COLO668 (cell line): Measurements from ENCODE around the gene TARM1.
"Not testable (repeated sequence)": the region's sequence is repeated elsewhere in the genome, so short reads cannot be mapped to it uniquely, and the experiment has no call there.

Experiments
- DNase-seq: peaks from one replicate; lab custom pipeline; 2025; ENCODE audit not compliant: unreplicated experiment; lab: John Stamatoyannopoulos, UW

TARM1 gene

DNA sequence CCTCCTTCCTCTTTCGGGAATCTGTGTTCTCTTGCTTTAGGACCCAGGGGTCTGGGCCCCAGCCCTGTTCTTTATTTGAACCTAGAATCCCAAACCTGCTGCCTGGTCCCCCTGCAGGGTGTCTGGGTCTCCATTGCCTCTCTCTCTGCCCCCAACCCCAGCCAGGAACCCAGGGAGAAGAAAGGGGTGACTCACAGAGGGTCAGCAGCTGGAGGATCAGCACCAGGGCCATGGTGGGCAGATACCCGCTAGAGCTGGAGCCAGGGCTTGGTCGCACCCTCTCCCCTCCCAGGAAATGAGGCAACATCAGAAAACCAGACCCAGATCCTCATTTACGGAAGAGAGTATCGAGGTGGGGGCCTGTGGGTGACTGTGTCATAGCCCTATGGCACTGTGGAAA lies 19.4 kb upstream of the TARM1 start, which contains the start of gene OSCAR:
Gene OSCAR, minus strand, starts transcription at position 243 of the 400 bp plus-strand sequence. Its CDS starts 11 bp downstream, at position 232.
- no peak for DNase-seq

DNA sequence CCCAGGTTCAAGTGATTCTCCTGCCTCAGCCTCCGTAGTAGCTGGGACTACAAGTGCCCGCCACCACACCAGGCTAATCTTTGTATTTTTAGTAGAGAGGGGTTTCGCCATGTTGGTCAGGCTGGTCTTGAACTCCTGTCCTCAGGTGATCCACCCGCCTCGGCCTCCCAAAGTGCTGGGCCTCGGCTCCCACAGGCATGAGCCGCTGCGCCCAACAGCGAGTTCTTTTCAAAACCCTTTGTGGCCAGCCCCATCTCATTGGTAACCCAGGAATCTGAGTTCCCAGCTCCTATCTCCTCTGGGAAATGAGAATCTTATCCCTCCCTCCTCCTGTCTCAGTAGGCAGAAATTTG lies 18.7 kb upstream of the TARM1 start:
- DNase-seq, result not testable (repeated sequence)

DNA sequence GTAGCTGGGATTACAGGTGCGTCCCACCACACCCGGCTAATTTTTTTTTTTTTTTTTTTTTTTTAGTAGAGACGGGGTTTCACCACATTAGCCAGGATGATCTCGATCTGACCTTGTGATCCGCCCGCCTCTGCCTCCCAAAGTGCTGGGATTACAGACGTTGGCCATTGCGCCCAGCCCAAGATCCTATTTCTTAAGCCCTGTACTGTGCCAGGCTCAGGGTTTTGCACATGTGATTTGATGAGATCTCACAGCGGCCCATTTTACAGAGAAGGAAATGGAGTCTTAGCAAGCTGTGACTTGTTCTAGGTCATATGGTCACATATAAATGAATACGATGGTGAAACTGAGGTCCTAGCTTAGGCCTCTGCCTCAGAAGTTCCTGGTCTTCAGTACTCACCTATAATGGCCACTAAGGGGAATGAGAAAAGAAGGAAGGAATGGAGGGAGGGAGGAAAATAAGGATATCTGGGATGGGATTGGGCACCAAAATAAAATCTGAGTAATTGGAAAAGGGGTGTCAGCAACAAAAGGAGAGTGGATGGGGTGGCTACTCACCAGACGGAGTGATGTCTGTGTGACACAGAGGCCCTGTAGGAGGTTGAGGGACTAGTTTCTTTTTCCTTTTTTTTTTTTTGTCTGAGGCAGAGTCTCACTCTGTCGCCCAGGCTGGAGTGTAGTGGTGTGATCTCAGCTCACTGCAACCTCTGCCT lies 18.2 kb upstream of the TARM1 start:
- DNase-seq, result no peak

DNA sequence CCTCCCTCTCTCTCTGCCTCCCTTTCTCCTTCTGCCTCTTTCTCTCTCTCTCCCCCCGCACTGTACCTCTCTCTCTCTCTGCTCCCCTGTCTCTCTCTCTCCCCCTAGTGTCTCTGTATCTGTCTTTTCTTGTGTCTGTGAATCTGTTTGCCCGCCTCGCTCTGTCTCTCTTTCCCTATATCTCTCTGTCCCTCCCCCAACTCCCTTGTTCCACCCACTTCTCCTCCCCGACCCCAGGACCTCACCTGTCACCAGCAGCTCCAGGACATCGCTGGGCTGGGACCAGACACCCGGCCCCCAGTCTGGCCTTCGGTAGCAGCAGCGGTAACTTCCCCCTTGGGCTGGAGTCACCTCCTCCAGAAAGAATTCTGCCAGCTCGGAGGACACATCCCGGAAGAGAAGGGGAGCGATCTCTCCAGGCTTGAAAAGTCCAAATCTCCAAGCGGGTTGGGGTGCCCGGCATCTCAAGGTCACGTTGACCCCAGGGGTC lies 15.5 kb upstream of the TARM1 start:
- no peak for DNase-seq

DNA sequence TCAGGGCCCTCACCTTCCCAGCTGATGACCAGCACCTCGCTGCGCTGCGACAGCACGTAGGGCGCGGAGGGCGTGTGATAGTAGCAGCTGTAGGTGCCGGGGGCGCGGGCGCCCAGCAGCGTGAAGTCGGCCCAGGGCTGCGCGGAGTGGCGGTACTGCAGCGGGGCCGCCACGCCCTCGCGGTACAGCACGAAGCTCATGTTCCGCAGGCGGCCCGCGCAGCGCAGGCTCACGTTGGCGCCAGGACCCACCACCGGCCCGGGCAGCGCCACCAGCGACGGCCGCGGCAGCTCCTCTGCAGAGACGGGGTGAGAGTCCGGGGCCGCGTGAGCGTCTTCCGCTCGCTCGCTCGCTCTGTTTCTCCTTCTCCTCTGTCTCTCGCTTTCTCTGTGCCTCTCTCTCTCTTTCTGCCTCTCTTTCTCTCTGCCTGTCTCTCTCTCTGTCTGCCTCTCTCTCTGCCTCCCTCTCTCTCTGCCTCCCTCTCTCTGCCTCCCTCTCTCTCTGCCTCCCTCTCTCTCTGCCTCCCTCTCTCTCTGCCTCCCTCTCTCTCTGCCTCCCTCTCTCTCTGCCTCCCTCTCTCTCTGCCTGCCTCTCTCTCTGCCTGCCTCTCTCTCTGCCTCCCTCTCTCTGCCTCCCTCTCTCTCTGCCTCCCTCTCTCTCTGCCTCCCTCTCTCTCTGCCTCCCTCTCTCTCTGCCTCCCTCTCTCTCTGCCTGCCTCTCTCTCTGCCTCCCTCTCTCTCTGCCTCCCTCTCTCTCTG lies 14.9 kb upstream of the TARM1 start:
- peak; percentile 45 for DNase-seq

DNA sequence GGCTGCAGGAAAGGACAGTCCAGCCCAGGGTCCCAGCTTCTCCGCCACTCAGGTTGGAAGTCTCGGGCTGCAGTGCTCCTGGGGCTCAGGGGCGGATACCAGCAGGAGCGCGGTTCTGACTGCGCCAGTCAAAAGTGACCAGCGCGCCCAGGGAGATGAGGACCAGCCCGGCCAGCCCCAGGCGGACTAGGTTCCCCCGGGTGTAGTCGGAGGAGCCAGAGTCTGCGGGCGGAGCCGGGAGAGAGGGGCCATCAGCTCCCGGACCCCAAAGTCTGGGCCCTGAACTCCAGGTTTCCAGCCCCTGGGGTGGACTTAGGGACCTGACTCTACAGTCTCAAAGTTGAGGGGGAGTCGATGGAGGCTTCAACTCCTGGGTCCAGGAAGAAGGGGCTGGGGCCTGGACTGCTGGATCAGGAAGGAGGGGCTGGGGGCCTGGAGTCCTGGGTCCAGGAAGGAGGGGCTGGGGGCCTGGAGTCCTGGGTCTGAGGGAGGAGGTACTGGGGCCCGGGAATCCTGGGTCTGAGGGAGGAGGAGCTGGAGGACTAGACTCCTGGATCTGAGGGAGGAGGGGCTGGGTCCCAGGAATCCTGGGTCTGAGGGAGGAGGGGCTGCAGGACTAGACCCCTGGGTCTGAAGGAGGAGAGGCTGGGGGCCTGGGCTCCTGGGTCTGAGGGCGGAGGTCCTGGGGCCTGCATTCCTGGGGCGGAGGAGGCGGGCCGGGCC lies 14.1 kb upstream of the TARM1 start:
- no peak for DNase-seq

DNA sequence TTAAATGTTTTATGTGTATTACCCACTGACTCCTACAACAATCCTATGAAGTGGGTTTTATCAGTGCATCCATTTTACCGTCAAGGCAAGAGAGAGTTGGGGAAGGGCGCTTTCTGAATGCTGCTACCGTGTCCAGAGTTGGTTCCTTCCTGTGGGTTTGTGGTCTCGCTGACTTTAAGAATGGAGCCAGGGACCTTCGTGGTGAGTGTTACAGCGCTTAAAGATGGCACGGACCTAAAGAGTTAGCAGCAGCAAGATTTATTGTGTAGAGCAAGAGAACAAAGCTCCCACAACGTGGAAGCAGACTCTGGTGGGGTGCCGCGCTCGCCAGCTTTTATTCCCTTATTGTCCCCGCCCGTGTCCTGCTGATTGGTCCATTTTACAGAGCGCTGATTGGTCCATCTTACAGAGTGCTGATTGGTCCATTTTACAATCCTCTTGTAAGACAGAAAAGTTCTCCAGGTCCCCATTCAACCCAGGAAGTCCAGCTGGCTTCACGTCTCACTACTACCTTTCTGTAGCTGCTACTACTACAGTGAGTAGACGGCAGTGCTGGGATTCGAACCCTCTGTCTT lies 13.3 kb upstream of the TARM1 start:
- no peak for DNase-seq

DNA sequence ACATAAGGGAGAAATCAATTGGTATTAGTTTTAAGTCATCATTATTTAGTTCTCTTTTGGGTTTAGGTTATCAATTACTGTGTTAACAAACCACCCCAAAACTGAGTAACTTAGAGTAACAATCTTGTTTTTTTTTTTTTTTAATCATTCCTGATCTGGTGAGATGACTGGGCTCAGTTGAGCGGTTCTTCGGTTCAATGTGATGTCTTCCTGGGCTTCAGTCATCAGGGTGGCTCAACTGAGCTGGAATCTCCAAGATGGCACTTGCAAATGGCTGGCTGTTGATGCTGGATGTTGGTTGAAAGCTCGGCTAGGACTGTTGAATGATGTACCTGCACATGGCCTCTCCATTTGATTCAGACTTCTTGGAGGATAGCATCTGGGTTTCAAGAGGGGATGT lies 3.2 kb upstream of the TARM1 start:
- no peak for DNase-seq

DNA sequence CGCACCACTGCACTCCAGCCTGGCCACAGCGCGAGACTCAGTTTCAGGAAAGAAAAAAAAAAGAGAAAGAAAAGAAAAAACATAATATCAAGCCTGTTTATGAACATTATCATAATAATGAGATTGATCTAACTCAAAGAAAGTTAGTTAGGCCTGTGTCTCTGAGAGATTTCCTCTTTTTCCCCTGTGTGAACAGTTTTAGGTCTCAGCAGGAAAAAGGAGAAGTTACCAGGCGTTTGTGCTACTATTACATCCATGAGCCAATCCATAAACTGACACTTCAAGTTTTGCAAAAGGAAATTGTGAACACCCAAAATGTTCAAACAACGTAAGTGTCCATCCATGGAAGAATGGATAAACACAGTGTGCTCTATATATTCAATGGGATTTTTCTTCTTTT lies 3.8 kb downstream of the TARM1 start:
- no peak for DNase-seq

DNA sequence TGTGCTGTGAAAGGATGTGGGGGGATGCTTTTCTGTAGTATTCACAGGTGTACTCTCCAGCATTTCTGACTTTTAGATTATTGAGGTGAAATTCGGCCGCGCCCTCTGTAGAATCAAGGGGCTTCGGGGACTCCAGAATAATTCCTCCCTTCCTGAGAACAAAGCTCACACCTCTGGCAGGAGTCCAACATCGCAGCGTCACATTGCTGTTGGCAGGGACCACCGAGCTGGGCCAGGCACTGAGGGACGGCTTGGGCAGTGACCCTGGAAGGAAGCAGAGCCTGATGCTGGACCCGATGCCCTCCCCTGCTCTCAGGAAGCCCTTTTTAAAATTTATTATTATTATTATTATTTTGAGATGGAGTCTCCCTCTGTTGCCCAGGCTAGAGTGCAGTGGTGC lies 6.3 kb downstream of the TARM1 start:
- DNase-seq, result no peak

DNA sequence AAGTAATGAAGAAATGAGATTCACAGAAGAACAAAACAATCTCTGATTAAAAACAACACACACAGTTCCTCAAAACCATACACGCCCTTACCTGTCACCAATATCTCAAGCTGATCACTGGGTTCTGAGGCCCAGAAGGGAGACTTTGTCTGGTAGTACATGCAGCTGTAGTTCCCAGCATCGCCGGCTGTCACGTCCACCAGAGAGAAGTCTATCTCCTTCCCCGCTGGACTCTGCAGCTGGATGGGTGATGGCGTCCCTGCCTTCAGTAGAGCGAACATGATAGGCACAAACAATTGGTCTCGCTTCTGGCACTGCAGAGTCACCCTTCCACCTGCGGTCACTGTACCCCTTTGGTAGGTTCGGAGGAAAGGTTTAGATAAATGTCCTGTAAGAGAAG lies 7.3 kb downstream of the TARM1 start:
- DNase-seq, result no peak

DNA sequence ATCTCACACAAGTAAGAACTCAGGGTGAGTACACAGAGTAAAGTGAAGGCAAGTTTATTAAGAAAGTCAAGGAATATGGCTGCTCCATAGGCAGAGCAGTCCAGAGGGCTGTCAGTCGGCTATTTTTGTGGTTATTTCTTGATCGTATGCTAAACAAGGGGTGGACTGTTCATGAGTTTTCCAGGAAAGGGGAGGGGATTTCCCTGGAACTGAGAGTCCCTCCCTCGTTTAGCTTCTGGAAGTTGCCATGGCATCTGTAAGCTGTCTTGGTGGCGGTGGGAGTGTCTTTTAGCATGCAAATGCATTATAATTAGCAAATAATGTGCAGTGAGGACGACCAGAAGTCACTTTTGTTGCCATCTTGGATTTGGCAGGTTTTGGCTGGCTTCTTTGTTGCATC lies 11.7 kb downstream of the TARM1 start:
- no peak for DNase-seq

DNA sequence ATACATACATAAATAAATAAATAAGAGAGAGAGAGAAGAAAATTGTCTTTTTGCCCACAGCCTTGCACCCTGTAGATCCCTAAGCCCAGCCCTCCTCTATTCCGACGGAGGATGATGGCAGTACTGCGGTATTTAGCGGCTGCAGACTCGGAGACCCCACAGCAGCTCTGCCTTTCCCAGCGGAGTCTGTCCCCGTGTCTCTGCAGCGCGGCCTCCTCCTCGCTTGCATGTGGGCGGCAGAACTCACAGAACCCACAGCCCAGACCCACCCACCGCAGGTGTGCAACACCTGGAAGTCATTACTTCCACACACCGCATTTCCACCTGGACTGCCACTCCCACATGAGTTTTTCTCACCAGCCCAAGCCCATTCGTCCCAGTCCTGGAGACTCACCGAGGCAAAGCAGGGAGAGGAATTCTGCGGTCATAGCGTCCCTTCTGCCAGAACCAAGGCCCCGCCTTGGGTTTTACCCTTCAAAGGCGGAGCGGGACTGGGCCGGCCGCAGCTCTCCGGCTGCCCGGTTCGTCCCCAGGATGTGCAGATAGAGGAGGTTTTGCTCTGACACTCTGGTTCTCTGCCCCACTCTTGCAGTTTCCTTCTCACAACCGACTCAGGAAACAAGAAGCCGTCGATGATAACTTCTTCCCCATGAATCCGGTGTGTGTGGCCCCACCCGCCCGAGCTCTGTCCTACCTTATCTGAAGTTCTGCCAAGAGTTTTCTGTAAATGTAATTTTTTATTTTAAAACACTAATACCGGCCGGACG lies 17.6 kb downstream of the TARM1 start, which contains the start of gene VSTM1:
Gene VSTM1, minus strand, starts transcription at position 548 of the 767 bp plus-strand sequence. Its CDS starts 120 bp downstream, at position 428.
- DNase-seq, result no peak

DNA sequence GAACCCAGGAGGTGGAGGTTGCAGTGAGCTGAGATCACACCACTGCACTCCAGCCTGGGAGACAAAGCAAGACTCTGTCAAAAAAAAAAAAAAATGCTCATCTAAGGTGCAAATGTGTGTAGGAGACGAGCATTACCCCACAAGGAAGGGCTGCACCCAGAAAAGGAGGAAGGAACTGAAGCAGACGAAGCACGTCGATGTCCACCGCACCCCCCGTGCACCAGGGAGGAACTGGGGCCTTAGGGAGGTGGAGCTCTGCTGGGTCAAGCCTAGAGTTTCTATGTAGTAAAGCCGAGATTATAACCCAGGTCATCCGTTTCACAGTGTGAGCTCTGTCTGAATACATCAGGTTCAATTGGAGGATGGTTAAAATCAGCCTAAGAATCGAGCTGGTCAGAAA lies 18.5 kb downstream of the TARM1 start:
- no peak for DNase-seq

DNA sequence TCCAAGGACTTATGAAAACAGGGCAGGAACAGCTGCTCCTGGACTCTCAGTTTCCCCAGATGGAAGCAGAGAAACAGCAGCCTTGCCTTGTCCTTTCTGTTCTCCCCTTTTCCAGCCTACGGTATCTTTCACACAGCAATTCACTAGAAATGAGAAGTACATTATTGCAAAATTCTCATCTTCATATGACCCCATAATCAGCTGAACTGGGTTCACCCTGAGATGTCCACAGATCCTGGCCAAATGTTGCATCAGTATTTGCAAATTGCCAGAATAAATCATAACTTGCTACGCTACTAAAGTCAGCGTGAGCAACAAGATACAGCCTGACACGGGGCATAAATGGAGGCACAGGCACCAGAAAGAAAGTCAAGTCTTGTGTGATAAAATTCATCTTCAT lies 33.5 kb downstream of the TARM1 start:
- DNase-seq, result no peak

DNA sequence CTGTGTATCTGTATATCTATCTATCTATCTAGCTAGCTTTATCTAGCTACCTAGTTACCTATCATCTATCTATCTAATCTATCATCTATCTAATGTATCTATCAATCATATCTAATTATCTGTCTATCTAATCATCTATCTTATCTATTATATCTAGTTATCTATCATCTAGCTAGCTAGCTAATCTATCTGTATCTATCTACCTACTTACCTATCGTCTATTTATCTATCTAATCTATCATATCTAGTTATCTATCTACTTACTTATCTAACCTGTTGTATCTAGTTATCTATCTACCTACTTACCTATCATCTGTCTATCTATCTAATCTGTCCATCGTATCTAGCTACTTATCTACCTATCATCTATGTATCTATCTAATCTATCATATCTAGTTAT lies 35.4 kb downstream of the TARM1 start:
- DNase-seq, result no peak

DNA sequence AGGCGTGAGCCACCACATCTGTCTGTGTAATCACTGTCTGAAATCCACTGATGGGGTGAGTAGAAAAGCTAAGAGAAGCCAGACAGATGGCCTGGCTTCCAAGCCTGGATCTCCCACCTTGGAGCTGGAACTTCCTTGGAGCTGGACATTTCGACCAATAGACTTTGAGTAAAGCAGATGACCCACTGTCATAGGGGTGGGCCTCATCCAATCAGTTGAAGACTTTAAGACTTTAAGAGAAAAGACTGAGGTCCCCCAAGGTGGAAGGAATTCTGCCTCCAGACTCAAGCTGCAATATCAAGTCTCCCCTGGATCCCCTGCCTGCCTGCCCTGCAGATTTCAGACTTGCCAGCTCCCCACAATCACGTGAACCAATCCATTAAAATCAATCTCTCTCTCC lies 38.2 kb downstream of the TARM1 start:
- no peak for DNase-seq

DNA sequence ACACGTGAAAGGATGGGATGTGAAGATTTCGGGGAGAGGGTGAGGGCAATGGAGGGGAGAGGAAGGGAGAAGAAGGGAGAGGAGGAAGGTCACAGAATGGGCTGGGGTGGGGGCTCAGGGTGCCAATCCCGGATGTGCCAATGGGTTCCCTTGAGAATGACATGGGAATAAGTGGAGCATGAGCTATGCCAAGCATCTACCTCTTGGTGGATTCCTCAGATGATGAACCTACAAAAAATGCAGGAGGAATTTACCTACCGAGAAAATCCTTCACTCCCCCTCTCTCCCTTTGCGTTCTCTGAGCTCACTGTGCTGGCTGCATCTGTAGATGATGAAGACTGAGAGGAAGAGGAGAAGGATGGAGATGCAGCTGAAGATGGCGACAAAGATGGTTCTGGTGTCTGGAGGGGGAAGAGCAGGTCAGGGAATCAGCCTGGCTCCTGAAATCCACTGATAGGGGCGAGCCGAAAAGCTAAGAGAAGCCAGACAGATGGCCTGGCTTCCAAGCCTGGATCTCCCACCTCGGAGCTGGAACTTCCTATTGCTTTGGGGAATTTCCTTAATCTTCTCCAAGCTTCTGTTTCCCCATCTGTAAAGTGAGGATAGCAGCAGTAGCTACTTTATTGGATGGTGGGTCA lies 39.1 kb downstream of the TARM1 start:
- no peak for DNase-seq

DNA sequence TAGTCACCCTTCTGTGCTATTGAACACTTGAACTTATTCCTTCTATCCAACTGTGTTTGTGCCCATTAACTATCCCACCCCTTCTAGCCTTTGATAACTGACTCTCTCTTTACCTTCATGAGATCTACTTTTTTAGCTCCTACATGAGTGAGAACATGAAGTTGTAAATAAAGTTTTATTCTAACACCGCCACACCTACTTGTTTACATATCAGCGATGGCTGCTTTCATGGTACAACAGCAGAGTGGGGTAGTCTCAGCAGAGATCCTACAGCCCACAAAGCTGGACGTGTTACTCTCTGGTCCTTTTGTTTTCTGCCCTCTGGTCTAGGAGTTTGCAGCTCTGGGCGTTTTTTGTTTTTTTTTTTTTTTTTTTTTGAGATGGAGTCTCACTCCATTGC lies 41.2 kb downstream of the TARM1 start:
- no peak for DNase-seq

DNA sequence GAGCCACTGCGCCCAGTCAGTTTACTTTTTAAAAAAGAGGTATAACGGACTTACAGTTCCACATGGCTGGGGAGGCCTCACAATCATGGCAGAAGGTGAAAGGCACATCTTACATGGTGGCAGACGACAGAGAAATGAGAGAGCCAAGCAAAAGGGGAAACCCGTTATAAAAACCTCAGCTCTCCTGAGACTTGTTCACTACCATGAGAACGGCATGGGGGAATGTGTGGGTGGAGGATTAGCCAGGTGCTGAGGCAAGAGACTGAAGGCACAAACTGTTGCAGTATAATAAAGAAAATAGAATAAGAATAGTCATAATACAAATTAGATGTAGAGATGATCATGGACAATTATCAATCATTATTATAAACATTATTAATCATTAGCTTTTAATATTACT lies 44.6 kb downstream of the TARM1 start:
- not testable (repeated sequence) for DNase-seq
